Aorta (tissue), 5 donors: ENCODE results near the gene HOXA9. TPM values are rescaled to one million over a fixed set of nuclear protein-coding genes. Genes with fewer than 3 reads are reported as not detected.

Experiments used
- ATAC-seq: fragments of 200-7000 bp; cut with Tn5 transposase; one replicate; pipeline ENCODE4 v1.9.1; 2022; ENCODE audit warnings: moderate library complexity; ENCODE audit not compliant: low FRiP score
- DNase-seq, 2 donors: peaks; one replicate each; pipeline ENCODE4 v3.0.0-alpha.2; 2020
- H3K27ac ChIP-seq, 2 donors: one replicate each; pipeline ENCODE4 v1.5.1; 2013; ENCODE audit warnings: low read length in 2 of 2, mild to moderate bottlenecking in 2 of 2, moderate library complexity in 2 of 2, control low read depth in 1 of 2, inconsistent platforms in 1 of 2, low read depth in 1 of 2
- H3K27me3 ChIP-seq, 2 donors: one replicate each; pipeline ENCODE4 v1.6.1; 2013; ENCODE audit warnings: control low read depth in 1 of 2, low read length in 1 of 2, mild to moderate bottlenecking in 1 of 2, moderate library complexity in 1 of 2; ENCODE audit not compliant: insufficient read depth in 2 of 2, control insufficient read depth in 1 of 2
- H3K36me3 ChIP-seq, 2 donors: one replicate each; pipeline ENCODE4 v1.6.1; 2013; ENCODE audit warnings: control low read depth in 1 of 2, low read length in 1 of 2, mild to moderate bottlenecking in 1 of 2; ENCODE audit not compliant: insufficient read depth in 2 of 2, control insufficient read depth in 1 of 2
- H3K4me1 ChIP-seq, 2 donors: one replicate each; pipeline ENCODE4 v1.6.1; 2013; ENCODE audit warnings: low read length in 2 of 2, control low read depth in 1 of 2, mild to moderate bottlenecking in 1 of 2, moderate library complexity in 1 of 2; ENCODE audit not compliant: insufficient read depth in 2 of 2, control insufficient read depth in 1 of 2
- H3K4me3 ChIP-seq, 2 donors: one replicate each; pipeline ENCODE4 v1.5.1; 2013; ENCODE audit warnings: low read length in 2 of 2, control low read depth in 1 of 2, mild to moderate bottlenecking in 1 of 2
- H3K9me3 ChIP-seq: one replicate; pipeline ENCODE4 v1.6.1; 2013; ENCODE audit warnings: mild to moderate bottlenecking, low read length; ENCODE audit not compliant: control insufficient read depth
- WGBS, 2 donors: extraction: QIAGEN DNeasy Blood & Tissue Kit; methylation state at CpG; one replicate each; pipeline ENCODE4 v1.1.7; 2013; 5-methylcytosine and 5-hydroxymethylcytosine counted together
- intact Hi-C, 2 donors: fragments of 100-400 bp; cut with DNase I; formaldehyde crosslinking; loops; one replicate each; pipeline versions ENCODE4 v1.14.2 to v1.15.0; 2022
- polyA plus RNA-seq, 2 donors: library from polyadenylated mRNA; stranded (reverse); fragments of 200-250 nt; gene quantifications; one replicate each; pipeline ENCODE4 v1.2.3, GENCODE V29; 2013
- total RNA-seq, 2 donors: library from RNA; stranded (reverse); fragmentation: NEBNext Ultra II Directional; extraction: Animal tissue kit (Norgen Biotek cat#: 25700); gene quantifications; one replicate each; pipeline ENCODE4 v1.2.1, GENCODE V29; 2021
- donor health status: healthy with polysubstance abuse.
- donor health status: Bipolar disorder and iron deficiency.
- donor health status: DM: no; HTN: no; CAD: no.
- donor health status: DM: no; HTN: no; CAD: no.
- donor health status: DM: yes; HTN: yes; CAD: no.

HOXA9 gene
- total and polyA plus RNA-seq, 4 donors, result 1.5 to 5.8 (median 2.4) TPM

- Histone ChIP-seq H3K4me3 (no peak overlapping the region), H3K27ac (no peak overlapping the region), H3K9me3 (no peaks in the 10 kb centered on the region), H3K4me1 (no peaks in the 10 kb centered on the region), H3K27me3 (peaks cover 0 to 1% of the 10 kb centered on the region in 2 donors), H3K36me3 (no peaks in the 10 kb centered on the region)
- ATAC-seq (no peak), DNase-seq (peak; percentile 14 to 46)
- intact Hi-C loops, result no loop called here
- 87 to 94% methylated on average over 12 of the region's 12 CpGs for WGBS, 2 donors
Measured at GRCh38 chr7:27174874-27175625, 9.7 kb upstream of the HOXA9 start.

- DNase-seq (peak; percentile 55 to 79), ATAC-seq (no peak)
- Histone ChIP-seq H3K9me3 (no peaks in the 10 kb centered on the region), H3K36me3 (no peaks in the 10 kb centered on the region), H3K4me3 (peak within 1 kb of the TSS; percentile 29 to 52), H3K4me1 (no peaks in the 10 kb centered on the region), H3K27me3 (peaks cover 0 to 1% of the 10 kb centered on the region in 2 donors), H3K27ac (no peak within 1 kb of the TSS)
- intact Hi-C loops, result no loop called here
- whole genome bisulfite sequencing, 2 donors, result 12 to 13% methylated on average over 62 to 82 of the region's 82 CpGs
Measured at GRCh38 chr7:27173956-27174873, 8.9 kb upstream of the HOXA9 start, which contains the start of gene HOXA10. TSS of gene HOXA10 (minus strand) at chr7:27174320. CDS start at chr7:27174306, 14 bp downstream.

GRCh38 chr7:27173511-27173955 lies 8.2 kb upstream of the HOXA9 start:
- WGBS, 2 donors, result 0 to 1% methylated on average over 53 to 59 of the region's 59 CpGs
- H3K36me3 ChIP-seq, result no peaks in the 10 kb centered on the region
- H3K4me3 ChIP-seq, result peak overlapping the region; percentile 29 to 52
- intact Hi-C loops, result no loop called here
- H3K9me3 ChIP-seq, result no peaks in the 10 kb centered on the region
- DNase-seq (peak; percentile 63 to 86), ATAC-seq (peak; percentile 12)
- H3K27me3 ChIP-seq, result peaks cover 0 to 1% of the 10 kb centered on the region in 2 donors
- H3K27ac ChIP-seq, result no peak overlapping the region
- no peaks in the 10 kb centered on the region for H3K4me1 ChIP-seq

- Histone ChIP-seq H3K9me3 (no peaks in the 10 kb centered on the region), H3K4me3 (peak overlapping the region; percentile 29 to 52), H3K4me1 (no peaks in the 10 kb centered on the region), H3K27ac (no peak overlapping the region), H3K27me3 (peaks cover 0 to 1% of the 10 kb centered on the region in 2 donors), H3K36me3 (no peaks in the 10 kb centered on the region)
- DNase-seq (peak; percentile 53 to 92), ATAC-seq (peak; percentile 79)
- 3 to 6% methylated on average over 58 of the region's 58 CpGs for WGBS, 2 donors
- intact Hi-C loops, result no loop called here
Measured at GRCh38 chr7:27172823-27173510, 7.6 kb upstream of the HOXA9 start.

GRCh38 chr7:27172315-27172774 lies 7.0 kb upstream of the HOXA9 start:
- H3K36me3 ChIP-seq, result no peaks in the 10 kb centered on the region
- intact Hi-C loops, result no loop called here
- H3K27me3 ChIP-seq, result peaks cover 0 to 1% of the 10 kb centered on the region in 2 donors
- ATAC-seq, result no peak
- H3K27ac ChIP-seq, result no peak overlapping the region
- H3K9me3 ChIP-seq, result no peaks in the 10 kb centered on the region
- no peaks in the 10 kb centered on the region for H3K4me1 ChIP-seq
- DNase-seq, result peak in 1 of 2 donors; percentile 72
- WGBS, 2 donors, result 50 to 52% methylated on average over 10 of the region's 10 CpGs
- no peak overlapping the region for H3K4me3 ChIP-seq

- intact Hi-C loops, result no loop called here
- Histone ChIP-seq H3K4me1 (no peaks in the 10 kb centered on the region), H3K27me3 (peaks cover 0 to 1% of the 10 kb centered on the region in 2 donors), H3K9me3 (no peaks in the 10 kb centered on the region), H3K27ac (no peak overlapping the region), H3K4me3 (no peak overlapping the region), H3K36me3 (no peaks in the 10 kb centered on the region)
- WGBS, 2 donors, result 40 to 49% methylated on average over 30 of the region's 30 CpGs
- DNase-seq (peak; percentile 30 to 73), ATAC-seq (no peak)
Measured at GRCh38 chr7:27171637-27172314, 6.4 kb upstream of the HOXA9 start.

GRCh38 chr7:27171325-27171636 lies 5.9 kb upstream of the HOXA9 start:
- no peak overlapping the region for H3K4me3 ChIP-seq

More at GRCh38 chr7:27171325-27171636, 5.9 kb upstream of the HOXA9 start:
- H3K27ac ChIP-seq, result no peak overlapping the region
- ATAC-seq, result no peak
- intact Hi-C loops, result no loop called here
- no peaks in the 10 kb centered on the region for H3K4me1 ChIP-seq
- DNase-seq, result peak; percentile 20 to 76
- H3K27me3 ChIP-seq, result peaks cover 0 to 1% of the 10 kb centered on the region in 2 donors
- no peaks in the 10 kb centered on the region for H3K36me3 ChIP-seq
- no peaks in the 10 kb centered on the region for H3K9me3 ChIP-seq
- 49 to 56% methylated on average over 8 of the region's 8 CpGs for WGBS, 2 donors
